GM21529 (cell line): ENCODE measurements around the gene CAPZB.

Experiments used
- ATAC-seq: cut with Tn5 transposase; IDR thresholded peaks from one replicate; pipeline ENCODE4 v1.9.1; 2021; ENCODE audit not compliant: unreplicated experiment

The CAPZB gene

DNA sequence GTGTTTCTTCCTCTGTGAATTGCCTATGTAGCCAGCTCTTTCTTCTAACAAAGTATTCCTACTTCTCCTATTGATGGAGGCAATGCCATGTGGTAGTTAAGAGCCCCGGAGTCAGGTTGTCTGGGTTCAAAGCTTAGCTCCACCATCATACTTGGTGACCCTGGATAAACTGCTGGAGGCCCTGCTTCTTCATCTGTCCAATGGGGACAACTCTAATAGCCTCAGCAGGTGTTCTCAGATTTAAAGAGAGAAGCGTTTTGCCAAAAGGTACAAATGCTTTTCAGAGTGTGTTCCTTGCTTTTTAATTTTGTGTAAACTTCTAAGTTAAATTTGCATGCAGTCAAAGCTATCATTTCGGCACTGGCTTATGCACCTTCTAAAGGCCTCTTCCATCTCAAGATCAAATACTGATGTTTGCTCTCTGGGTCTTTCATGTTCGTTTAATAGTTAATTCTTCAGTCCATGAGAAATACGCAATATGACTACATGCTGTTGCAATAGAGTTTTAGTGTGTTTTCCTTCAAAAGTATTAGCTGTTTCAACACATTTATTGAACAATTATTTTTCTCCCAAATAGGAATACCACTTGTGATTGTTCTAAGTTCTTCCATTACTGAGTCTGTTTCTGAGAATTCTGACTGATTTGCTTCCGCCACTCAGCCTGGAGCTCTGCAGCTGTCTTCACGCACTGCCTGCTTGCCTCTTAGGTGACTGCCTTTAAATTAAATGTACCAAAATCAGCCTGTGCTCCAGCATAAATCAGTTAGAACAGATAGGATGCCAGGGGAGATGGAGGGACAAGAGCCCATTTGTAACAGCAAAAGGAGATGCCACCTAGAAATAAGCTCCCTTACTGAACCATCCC is 75.6 kb downstream of the CAPZB start:
- no peak for ATAC-seq

DNA sequence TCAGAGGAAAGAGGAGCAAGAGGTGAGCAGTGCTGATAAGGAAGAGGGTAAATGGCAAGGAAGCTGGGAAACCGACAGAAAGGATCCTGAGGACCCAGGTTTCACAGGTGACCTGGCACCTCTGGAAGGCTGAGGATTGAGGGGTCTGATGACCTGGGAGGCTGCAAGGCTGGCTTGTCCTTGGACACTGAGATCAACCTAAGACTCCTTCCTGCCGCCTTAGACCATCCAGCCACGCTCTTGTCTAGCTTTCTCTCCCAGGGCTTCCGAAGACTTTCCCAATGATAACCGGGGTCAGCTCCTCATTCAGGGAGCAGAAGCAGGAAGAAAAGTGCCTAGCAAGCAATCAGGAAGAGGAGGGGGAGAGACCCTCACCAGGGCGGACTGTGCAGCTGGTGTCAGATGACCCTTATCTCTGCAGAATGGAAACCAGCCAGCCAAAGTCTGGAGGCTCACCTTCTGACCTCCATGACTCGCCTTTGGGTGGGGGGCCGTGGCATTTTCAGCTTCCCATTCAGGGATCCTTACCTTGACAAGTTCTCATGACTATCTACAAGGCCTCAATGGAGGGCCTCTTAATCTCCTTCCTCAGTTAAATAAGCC is 77.7 kb downstream of the CAPZB start:
- ATAC-seq = no peak

DNA sequence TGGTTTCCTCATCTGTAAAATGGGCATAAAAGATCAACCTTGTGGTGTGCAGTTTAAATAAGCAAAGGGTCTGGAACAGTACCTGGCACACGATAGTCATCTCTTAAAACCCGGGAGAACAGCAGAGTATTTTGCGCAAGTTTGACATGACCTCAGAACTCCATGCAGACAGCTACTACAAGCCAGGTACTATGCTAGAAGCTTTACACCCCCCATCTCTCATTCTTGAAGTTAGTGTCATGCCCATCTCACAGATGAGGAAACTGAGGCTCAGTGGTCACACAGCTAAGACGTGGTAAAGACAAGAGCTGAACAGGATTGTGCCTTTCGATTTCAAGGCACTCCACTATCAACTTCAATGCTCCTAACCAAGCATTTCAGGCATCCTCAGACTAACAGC is 78.7 kb downstream of the CAPZB start:
- no peak for ATAC-seq

DNA sequence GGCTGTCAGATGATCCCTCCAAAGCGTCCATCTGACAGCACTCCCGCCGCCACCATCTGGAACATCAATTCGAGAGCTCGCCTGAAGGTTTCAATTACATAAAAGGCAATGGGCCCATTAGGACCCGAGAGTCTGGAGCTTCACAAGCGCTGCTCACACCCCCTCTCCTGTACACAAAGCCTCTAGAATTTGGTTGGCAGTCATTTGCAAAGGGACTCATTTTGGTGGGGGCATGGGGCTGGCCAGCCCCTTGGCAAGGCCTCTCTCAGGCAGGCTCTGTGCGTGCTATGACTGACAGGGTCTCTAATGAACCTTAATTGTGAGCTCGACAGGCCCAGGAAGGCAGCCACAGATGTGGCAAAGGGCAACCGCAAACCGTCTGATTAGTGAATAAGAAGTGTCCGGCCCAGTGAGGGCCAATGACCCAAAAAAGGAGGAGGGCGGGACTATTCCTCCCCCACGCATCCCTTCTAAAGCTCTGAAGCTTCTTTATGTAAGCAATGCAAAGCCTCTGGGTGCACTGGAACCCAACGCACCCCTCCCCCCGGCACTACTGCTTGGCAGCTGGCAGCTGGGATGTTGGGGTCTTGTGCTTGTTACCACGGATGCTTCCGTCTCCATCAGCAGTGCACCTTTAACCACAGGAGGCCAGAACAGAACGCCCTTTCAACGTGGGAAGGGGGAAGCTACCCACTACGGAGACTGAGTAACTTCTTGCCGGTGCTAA is 79.4 kb downstream of the CAPZB start:
- ATAC-seq = no peak

DNA sequence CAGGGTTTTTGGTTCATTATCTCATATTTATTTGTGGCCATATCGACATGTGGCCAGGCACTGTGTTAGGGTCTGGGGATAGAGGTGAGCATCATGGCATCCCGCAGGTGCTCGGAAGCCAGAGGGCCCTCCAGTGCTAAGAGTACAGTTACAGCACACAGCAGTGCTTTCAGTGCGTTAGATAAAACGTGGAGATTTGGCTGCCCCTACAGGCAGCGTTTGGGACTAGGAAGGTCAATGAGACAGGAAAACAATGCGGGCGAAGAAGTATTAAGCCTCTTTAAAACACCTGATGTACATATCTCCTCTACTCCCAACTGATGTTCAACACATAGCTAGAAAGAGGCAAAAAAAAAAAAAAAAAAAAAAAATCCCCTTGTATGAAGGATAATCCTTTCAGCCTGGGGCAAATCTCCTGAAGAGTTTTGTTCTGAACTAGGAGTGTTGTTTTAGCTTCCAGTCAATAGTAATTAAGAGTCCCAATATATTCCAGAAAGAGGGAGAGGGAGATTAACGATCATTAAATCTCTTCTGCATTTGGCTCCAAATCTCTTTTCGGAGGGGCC is 80.1 kb downstream of the CAPZB start:
- ATAC-seq = no peak

DNA sequence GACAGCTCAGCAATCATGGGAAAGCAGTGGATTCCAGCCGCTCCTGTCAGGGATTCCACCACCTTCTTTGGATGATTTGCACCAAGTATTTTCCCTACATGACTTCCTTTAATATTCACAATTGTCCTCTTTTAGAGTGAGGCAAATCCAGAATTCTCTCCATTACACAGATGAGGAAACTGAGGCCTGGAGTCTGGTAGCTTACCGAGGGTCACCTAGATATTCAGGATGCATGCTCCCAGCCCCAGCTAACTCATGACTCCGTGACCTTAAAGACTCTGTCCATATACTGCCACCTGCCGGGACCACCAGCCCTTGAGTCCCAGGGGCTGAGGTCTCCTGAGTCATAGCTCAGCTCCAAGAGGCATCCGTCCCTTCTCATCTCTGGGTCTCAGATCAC is 80.6 kb downstream of the CAPZB start:
- no peak for ATAC-seq

DNA sequence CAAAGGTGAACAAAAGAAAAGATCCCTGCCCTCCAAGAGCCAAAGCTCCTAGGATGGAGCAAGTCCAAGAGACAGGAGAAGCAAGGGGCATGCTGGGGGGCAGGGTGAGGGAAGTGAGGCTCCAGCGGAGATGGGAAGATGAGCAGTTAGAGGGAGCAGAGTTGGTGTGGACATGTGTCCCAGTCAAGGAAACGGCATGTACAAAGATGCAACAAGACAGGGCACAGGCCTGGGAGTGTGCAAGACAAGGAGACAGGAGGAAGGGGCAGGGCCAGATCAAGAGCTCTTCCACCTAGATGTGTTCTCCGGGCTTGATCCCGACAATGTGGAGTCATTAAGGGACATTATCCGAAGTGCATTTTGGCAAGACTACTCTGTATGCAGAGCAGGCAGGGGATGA is 82.1 kb downstream of the CAPZB start:
- no peak for ATAC-seq

DNA sequence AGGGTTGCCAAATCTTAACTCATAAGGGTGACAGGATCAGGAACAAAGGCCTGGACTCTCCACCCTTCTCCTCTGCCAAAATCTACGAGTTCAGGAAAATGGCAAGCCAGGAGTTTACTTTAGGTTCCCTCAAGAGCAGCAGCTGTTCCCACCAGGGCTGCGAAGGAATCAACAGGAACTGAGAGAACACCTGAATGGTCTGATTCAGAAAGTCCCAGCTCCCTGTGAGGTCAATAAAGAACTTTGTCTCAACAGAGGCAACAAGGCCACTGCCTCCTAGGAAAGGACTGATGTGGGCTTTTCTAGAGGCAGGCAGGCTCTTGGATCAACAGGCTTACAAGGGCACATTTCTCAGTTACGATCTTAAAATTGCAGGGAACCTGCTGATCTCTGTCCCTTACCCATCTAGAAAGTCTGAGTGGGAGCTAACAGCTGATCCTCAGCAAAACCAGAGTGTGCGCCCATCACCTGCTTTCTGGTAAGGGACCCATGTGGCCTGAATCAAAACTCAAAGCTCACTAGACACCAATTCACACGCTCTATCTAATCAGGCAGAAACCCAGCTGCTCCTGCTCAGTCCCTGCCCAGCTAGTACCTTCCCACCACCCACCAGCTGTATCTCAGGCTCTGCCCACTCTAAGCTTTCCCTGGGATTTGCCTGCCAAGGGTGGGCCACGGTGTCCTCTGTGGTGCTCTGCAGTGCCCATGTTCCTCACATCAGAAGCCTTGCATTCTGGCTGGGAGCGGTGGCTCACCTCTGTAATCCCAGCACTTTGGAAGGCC is 83.1 kb downstream of the CAPZB start:
- no peak for ATAC-seq

DNA sequence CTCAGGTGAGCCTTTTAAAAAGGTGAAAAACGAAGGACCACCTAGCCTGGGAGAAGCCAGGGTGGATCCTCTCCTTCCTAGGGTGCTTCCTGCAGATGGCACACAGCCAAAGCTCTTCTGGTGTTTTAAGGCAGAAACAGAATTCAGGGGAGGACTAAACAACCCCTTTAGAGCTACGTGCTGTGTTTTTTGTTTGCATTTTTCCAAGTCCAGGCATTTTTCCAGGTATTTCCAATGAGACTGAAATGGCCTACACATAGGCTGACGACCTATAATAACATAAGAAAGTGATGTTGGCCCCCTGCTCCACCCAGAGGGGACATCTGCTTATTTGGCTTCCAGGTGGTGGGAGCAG is 83.8 kb downstream of the CAPZB start:
- no peak for ATAC-seq

DNA sequence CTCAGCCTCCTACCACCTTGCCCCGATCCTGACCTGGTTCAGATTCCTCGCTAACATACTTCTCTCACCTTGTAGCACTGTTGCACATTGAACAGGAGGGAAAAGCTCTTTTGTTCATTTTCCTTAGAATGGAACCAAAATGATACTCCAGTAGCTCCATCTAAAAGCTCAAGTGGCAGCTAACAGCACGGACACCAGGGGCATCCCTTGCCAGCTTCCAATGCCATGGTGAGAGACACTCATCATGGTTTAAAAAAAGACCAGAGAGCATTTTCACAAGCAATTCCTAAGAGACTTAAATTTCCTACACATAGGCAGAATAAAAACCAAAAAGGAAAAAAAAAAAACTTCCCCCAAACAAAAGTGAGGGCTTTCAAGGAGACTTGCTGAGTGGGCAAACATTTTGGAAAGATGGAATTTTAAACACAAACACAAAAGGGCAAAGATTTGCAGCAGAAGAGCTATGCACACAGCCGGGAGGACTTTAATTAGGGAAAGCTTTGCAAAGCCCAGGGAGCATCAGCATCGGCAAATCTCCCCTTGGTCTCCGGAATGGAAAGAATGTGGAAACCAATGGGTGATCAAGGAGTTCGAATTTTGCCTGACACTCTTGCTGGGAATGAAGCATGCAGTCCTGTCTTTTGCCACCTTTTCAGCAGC is 84.3 kb downstream of the CAPZB start:
- ATAC-seq = no peak

DNA sequence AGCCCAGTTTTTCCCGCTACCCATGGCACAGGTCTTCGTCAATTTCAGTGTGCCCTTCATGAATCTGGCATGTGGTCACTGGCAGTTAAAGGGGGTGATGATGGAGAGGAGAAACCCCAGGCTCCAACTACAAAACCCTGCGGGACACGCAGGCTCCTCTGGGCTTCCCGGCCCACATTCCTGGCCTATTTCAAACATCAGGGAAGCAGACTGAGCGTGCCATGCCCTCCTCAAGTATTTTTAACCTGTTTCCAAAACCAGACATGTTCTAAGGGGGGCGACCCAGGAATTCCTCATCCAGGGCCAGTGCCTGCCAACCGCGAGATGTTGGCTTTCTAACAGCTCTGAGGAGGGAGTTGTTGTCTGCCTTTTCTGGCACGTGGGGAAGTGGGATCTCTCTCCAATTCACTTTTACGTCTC is 85.1 kb downstream of the CAPZB start:
- no peak for ATAC-seq

DNA sequence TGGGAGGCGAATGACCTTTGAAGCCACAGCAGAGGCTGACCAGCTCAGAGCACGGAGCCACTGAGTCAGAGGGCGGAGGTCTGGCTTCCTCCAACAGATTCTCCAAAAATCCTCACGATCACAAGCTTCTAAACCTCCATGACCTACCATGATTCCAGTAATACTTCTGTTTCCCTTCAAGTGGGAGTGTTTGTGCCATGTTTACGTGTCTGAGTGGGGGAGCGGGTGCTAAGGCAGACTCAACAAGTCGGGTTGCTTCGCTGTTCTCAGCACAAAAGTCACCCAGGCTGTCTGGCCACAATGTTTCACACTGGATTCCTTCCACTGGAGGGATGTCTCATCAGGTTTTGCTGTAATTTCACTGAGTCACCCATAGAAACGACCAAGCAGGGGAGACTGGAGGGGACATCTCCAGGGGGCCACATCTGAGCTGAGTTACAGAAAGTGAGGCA is 87.0 kb downstream of the CAPZB start:
- no peak for ATAC-seq

DNA sequence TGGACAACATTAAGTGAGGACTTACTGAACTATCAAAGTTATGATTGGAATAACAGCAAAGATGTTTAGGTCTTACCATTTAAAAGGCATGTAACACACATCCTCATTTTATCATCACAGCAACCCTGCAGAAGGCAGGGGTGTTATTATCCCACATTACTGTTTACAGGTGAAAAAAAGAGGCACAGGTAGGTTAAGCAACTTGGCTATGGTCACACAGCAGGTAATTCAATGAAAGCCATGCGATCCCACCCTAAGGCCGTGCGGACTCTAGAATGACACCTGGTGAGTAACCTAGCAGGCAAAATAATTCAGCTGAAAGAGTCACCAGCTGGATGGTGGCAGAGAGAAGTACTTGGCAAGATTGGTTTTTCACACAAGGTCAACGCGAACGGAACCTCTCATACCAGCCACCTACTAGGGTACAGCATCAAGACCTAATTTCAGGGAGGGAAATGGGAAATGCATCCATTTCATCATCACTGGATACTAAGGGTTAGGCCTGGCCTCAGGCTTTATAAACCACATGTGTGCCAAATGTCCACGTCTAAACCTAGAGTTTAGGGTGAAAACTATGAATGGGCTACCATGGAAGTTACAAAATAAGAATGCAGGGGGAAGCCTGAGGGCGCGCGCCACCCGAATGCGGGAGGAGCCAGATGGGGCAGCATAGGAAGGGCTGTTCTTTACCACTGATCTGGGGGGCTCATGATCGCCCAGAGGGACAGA is 88.0 kb downstream of the CAPZB start:
- no peak for ATAC-seq

DNA sequence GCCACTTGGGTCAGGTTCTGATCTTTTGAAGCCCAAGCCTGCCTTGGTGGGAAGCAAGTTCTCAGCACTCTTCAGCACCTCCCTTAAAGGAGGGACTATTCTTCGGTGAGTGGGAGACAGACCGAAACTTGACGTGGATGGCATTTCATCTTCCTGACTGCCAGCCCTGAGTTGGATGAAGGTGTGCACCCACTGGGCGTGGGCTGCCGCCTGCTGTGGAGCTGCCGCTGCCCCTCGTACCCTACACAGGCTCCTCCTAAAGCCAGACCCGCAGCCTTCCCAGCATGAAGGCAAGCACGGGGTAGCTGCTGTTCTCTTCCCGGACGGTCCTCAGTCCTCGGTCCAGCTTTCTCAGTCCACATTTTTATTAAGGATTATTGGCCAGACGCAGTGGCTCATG is 89.1 kb downstream of the CAPZB start:
- no peak for ATAC-seq

DNA sequence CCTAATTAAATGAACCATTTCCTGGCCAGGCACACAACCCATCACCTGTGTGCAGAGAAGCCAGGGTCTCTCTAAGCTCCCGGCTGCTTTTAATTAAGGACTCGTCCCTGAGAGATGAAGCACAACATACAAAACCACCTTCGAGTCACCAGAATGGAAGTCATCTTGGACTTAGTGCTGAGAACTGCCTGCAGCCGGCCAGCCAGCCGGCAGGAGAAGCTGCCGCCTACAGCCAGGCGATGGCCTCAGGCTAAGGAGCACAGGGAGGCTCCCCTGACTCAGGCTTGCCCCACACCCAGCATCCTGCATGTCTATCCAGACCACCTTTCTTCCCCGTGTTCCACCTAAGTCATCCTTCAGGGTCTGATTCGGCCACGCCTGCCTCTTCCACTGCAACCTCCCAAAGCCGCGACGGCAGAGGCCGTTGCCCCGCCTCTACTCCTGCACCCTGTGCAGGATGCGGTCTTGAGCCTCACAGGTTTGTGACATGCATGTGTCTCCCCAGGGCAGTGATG is 89.6 kb downstream of the CAPZB start:
- no peak for ATAC-seq

DNA sequence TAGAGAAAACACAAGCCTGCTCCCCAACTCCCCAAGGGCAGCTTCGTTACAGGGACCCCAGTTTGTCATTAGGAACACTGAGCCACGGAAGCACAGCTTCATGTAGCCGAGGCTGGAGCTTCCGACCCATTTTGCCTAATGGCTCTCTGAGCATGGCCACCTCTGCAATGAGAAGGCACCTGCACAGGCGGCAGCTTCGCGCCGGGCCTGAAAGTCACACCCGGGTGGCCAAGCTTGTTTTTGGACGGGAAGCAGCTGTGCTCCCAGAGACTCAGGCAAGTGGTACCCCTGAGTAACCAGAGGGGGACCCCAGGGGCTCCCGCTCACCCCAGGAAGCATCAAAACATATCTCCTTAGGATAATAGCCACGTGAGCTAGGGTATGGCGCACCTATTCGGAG is 92.3 kb downstream of the CAPZB start:
- ATAC-seq = no peak

DNA sequence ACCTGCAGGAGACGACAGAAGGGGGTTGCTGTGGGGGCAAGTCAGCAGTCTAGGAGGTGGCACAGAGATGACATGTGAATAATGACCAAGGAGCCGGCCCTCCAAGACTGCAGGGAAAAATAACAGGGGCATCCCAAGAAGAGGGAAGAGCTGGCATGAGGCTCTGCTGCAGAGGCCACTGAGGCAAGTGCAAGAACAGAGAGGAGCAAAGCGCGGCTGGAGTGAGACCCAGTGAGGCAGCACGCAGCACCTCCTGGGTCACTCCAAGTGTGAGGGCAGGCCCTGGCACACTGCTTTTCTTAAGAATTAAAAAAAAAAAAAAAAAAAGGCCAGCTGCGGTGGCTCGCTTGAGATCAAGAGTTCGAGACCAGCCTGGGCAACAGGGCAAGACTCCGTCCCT is 93.1 kb downstream of the CAPZB start:
- ATAC-seq = no peak

DNA sequence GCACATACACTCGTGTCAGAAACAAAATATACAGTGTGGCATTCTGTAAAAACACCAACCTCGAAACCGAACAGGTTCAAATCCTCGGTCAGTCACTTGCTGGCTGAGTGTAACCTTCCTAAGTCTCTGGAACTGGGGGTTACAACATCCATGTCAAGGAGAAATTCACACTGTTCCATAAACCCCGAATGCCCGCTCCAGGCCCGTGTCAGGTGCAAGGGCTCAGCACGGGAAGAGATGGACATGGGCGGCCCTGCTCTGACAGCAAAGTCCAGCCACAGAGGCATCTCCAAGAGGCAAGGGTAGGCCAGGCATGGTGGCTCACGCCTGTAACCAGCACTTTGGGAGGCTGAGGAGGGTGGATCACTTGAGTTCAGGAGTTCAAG is 93.8 kb downstream of the CAPZB start:
- ATAC-seq = no peak

DNA sequence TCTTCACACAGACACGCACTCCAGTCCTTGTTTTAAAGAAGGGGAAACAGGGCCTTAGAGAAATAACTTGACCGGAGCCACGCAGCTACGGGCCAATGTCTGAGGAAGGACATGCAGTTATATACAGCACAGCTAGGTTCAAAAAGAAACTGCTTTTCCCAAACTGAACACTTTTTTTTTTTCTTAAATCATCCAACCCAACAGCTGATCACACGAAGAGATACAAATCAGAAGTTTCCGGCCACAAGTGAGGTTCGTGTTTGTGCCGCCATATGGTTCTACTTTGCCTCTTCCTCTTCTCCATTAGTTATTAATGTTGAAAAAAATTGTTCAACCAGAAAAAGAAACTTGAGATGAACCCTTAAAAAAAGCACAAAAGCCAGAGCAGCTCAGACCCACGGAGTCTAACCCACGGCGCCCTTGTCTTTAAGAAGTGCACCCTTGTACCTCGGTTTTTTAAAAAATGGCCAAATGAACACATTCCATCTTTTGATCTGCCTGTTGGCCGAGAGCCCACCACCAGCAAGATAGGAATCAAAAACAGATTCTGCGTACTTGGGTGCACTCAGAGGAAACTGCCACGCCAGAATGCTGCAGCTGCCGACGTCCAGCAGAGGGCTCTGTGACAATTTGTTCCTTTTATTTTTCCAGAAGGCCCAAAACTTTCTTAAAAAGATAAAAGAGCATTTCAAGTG is 94.3 kb downstream of the CAPZB start:
- ATAC-seq = peak; percentile 72
